Dedifferentiated amniotic fluid mesenchymal stem cell (primary cell): Measurements from ENCODE around the gene RBM42.
"Not testable (repeated sequence)": the region's sequence is repeated elsewhere in the genome, so short reads cannot be mapped to it uniquely, and the experiment has no call there.

Experiments
- DNase-seq: peaks from one replicate; pipeline ENCODE4 v3.0.0-alpha.2; 2016; ENCODE audit errors: extremely low spot score

Gene RBM42

DNA sequence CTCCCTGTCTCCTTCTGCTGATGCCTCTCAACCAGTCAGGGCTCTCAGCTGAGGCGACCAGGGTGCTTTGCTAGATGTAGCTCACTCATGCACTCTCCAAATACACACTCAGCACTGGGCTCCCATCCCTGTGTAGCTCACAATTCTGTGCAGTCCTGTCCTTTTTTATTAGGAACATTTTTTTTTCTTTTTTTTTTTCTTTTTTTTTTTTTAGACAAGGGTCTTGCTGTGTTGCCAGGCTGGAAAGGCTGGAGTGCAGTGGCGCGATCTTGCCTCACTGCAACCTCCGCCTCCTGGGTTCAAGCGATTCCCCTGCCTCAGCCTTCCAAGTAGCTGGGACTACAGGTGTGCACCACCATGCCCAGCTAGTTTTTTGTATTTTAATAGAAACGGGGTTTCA is 26.0 kb downstream of the RBM42 start:
- DNase-seq, result not testable (repeated sequence)

DNA sequence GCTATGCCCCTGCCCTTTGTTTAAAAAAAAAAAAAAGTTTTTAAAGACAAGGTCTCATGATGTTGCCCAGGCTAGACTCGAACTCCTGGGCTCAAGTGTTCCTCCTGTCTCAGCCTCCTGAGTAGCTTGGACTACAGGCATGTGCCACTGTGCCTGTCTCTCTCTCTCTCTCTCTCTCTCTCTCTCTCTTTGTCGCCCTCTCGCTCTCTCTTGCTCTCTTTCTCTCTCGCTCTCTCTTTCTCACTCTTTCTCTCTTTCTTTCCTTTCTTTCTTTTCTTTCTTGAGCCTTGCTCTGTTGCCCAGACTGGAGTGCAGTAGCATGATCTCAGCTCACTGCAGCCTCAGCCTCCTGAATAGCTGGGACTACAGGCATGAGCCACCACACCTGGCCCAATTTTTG is 26.8 kb downstream of the RBM42 start:
- no peak for DNase-seq

DNA sequence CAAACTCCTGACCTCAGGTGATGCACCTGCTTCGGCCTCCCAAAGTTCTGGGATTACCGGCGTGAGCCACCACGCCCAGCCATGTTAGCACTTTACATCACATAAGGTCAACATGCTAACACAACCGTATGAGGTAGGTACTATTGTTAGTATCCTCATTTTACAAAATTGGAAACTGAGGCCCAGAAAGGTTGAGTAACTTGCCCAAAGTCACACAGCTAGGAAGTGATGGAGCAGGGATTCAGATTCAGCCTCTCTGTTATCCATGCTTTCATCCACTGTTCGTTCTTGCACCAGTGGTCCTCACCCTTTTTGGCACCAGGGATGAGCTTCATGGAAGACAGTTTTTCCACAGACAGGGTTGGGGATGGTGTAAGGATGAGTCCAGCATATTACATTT is 27.9 kb downstream of the RBM42 start:
- DNase-seq, result no peak

DNA sequence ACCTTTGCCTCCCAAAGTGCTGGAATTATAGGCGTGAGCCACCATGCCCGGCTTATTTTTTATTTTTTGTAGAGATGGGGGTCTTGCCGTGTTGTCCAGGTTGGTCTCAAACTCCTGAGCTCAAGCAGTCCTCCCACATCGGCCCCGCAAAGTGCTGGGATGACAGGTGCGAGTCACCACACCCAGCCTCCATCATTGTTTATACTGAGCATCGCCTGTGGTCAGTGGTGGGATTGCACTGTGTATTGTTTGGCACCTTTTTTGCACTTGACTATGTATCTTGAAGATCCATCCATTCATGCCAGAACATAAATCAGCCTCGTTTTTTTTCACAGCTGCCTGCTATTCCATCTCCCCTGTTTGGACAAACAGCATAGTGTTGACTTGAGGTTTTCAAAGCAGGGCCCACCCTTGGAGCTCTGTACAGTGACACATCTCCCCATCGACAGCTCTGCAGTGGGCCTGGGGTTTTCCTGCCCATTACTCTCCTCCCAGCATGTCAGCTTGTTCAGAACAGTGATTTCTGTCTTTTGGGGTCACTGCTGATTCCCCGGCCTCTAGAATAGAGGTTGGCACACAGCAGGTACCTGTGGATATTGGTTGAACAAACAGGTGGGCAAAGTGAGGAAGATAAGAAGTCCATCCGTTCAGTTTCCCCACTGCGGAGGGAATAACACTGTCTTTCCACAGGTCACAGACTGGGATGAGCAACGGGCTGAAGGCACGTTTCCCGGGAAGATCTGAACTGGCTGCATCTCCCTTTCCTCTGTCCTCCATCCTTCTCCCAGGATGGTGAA is 29.3 kb downstream of the RBM42 start:
- no peak for DNase-seq

DNA sequence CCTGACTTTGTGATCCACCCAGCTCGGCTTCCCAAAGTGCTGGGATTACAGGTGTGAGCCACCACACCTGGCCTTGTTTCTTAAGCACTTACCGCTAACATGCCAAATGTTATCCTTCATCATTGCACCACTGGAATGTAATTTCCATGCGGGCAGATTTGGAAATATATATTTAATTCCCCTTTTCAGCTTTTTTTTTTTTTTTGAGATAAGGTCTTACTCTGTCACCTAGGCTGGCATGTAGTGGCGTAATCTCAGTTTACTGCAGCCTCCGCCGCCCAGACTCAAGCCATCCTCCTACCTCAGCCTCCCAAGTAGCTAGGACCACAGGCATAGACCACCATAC is 33.1 kb downstream of the RBM42 start:
- no peak for DNase-seq

DNA sequence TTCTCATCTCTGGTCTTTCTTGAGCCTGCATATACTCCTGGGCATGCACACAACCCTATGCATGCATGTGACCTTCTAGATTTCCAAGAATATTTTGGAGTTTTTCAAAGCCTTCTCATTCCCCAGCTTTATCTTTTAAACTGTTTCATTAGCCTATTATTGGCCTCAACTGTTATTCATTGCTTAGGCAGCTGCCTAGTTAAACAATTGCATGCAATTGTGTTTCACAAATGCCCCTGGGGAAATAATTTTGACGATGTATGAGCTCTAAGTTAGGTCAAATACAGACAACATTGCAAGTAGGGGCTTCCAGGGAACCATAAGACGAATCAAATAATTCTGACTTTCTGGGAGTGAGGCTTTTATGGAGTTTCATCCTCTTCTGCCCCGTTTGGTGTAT is 35.1 kb downstream of the RBM42 start:
- DNase-seq, result no peak

DNA sequence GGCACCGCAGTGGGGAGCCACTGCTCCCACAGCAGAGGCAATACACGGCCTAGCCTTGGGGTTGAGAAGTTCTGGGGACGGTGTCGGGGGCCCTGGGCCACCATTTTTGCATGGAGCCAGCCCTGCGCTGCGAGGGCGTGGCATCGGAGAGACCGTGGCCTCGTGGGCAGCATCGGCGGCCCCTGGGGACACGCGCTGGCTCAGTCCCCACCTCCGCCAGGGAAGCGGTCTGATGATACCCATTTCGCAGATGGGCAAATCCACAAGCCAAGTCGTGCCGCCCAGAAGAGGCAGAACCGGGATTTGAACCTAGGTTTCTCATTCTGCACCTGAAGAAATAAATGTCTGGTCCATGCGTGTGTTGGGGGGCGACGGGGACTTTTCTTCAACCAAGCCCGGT is 36.3 kb downstream of the RBM42 start:
- DNase-seq, result no peak

DNA sequence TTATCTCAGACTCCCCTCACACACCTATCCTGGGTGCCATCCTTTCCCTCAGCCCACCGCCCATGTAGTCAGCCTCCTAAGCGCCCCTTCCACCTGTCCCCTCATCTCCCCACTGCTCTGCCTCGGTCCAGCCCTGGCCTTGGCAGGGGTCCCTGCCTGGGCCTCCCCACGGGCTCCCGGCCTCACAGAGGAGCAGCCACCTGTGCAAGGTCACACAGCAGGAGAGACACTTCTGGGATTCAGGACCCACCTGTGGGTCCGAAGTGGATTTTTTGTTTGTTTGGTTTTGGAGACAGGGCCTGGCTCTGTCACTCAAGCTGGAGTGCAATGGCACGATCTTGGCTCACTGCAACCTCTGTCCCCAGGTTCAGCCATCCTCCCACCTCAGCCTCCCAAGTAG is 36.8 kb downstream of the RBM42 start:
- DNase-seq, result no peak

DNA sequence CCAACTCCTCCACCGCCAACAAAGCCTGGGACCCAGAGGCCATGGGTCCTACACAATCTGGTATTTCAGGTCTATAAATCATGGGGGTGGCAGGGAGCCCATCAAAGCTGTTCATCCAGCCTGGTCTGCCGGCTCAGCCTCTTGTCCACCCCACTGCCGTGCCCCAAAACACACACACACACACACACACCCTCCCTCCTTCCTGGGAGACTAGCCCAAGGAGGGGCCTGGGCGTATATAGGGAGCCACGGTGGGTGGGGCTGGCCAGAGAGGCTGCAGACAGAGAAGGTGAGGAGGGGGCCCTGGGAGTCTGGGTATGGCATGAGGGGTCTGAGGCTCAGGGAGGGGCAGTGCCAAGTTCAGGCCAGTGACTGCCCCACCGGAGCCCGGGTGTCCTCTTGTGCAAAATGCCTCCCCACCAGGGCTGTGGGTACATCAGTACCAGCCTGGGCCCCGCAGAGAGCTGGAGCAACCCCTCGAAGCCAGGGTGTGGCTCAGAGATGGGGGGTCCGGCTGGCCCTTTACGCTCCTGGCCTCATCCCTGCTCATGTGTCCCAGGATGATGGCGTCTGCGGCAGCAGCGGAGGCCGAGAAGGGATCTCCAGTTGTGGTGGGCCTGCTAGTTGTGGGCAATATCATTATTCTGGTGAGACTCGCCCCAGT is 37.5 kb downstream of the RBM42 start, which contains the start of gene UPK1A:
TSS of gene UPK1A (plus strand) at position 267 of the 663 bp plus-strand sequence. CDS start at position 563, 296 bp downstream.
- no peak for DNase-seq

DNA sequence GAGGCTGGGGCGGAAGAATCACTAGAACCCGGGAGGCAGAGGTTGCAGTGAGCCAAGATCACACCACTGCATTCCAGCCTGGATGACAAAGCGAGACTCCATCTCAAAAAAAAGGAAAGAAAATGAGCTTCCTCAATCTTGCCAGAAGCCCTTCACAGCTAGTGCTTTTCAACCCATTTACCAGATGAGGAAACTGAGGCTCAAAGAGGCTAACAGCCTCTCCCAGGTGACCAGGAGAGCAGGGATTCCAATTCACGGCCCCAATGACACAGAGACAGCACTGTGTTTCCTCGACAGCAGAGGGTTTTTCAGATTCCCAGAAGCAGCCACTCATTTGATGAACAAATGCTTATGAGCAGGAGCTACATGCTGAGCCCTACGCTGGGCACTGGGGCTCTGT is 40.7 kb downstream of the RBM42 start:
- DNase-seq, result no peak

DNA sequence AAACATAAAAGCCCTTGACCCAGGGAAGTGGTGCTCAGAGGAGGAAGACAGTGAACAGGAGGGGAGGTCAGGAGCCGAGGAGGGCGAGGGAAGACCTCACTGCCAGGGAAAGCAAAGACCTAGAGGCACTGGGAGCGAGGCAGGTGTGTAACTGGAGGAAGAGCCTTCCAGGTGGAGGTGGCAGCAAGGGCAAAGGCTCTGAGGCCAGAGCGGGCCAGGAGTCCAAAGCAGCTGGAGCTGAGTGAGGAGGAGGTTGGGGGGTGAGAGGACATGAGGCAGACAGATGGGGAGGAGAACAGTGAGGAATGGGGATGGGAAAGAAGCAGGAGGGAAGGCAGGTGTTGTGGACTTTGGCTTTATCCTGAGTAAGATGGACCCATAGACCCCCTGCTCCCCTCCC is 41.1 kb downstream of the RBM42 start:
- DNase-seq, result no peak

DNA sequence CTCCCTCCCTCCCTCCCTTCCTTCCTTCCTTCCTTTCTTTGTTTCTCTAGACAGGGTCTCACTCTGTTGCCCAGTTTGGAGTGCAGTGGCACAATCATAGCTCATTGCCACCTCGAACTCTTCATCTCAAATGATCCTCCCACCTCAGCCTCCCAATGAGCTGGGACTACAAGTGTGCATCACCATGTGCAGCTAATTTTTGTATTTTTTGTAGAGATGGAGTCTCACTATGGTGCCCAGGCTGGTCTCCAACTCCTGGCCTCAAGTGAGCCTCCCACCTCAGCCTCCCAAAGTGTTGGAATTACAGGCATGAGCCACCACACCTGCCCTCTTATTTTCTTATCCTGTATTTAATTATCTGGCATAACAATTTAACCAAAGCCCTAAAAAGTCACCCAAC is 41.9 kb downstream of the RBM42 start:
- DNase-seq, result no peak

DNA sequence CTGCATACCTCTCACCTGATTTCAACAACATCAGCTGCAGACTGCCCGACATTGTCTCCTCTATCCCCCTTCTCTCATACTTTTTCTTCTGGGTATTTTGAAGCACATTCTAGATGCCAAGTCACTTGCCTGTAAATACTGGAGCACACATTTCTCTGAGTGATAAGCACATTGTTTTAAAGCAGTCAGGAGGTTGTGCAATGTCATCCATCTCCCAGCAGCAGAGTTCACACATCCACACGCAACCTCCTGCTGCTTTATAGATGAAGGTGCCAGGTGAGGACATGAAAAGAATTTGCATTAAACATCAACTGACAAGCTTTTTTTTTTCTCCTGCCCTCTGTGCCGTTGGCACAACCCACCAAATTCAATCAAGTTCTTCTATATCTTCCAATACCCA is 43.0 kb downstream of the RBM42 start:
- no peak for DNase-seq

DNA sequence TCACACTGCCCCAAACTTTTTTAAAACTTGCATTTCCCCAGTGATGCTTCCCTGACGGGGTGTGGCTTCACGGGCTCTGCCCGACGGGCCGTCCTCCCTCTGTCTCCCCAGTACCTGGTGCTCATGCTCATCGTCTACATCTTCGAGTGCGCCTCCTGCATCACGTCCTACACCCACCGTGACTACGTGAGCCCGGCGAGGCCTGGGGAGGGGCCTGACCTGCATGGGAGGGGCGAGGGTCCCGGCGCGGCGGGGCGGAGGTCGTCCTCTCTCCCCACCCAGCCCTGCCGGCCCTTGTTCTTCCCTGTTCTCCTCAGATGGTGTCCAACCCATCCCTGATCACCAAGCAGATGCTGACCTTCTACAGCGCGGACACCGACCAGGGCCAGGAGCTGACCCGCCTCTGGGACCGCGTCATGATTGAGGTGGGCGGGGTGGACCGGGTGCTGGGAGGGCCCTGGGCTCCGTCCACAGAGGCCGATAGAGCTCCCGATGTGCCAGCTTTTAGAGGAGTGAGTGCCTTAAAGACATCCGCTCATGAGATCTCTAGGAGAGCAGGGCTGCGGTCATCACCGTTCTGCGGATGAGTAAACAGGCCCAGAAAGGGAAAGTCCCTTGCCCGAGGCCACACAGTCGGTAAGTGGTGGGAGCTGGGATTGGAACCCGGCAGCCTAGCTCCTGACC is 44.4 kb downstream of the RBM42 start:
- peak; percentile 52 for DNase-seq

DNA sequence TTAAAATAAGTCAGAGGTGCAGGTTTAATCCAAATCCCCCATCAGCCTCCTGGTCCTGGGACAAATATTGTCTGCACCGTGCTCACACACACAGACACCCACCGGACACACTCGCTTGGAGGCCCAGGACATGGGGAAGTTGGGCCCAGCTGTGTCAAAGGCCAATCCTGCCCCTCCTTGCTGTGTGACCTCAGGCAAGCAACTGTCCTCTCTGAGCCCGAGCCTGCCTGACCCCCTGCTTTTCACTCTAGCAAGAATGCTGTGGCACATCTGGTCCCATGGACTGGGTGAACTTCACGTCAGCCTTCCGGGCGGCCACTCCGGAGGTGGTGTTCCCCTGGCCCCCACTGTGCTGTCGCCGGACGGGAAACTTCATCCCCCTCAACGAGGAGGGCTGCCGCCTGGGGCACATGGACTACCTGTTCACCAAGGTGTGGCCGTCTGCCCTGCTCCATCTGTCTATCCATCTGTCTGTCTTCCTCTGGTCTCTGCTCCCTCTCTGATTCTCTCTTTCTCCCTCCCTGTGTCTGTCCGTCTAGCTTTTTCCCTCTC is 46.8 kb downstream of the RBM42 start:
- DNase-seq, result no peak
